Measurements from ENCODE around the gene STX3. TPM values are rescaled to one million over a fixed set of nuclear protein-coding genes. Genes with fewer than 3 reads are reported as not detected.

The STX3 gene
- total and polyA plus RNA-seq, 4 donors: 3.3 to 8.5 (median 5.8) TPM

DNA sequence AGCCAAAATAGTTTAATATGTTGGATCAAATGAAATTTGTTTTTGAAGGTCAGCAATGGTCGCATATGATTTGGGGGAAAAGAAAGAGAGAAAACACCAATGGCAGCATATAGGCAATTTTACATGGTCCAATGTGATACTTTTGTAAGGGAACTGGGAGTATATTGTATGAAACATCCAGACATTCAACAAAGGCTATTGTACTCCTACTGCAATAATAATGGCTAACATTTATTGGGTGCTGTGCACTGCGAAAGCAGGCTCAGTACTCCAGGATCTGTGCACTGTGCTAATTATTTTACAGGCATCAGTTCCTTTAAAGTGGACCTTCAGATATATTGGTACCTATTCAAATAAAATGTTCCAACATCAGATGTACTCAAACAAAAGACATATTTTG, 35.6 kb upstream of the STX3 start:
- WGBS: 73% methylated on average over 2 of the region's 2 CpGs
- no peaks in the 10 kb centered on the region for H3K36me3 ChIP-seq (ENCODE audit: control insufficient read depth in 4 of 4, insufficient read depth in 3 of 4, low read depth in 1 of 4, low read length in 3 of 4)
- no peaks in the 10 kb centered on the region for H3K4me1 ChIP-seq (ENCODE audit: control insufficient read depth in 4 of 4, insufficient read depth in 4 of 4, low read length in 3 of 4)
- no peak overlapping the region for H3K4me3 ChIP-seq (ENCODE audit: low read depth in 1 of 3, low read length in 3 of 3)
- DNase-seq (ENCODE audit: low spot score): no peak
- H3K9me3 ChIP-seq (ENCODE audit: control insufficient read depth in 4 of 4, low read length in 3 of 4): no peaks in the 10 kb centered on the region
- H3K27me3 ChIP-seq (ENCODE audit: control insufficient read depth in 4 of 4, insufficient read depth in 4 of 4, low read length in 3 of 4): peaks cover 0 to 3% (median 0%) of the 10 kb centered on the region in 4 donors
- TF ChIP-seq GABPA (IDR thresholded peaks at IDR 0.05 in 1 of 2, conservative IDR thresholded peaks at IDR 0.05 in 1 of 2): no peak
- TF ChIP-seq, protein P1, sequence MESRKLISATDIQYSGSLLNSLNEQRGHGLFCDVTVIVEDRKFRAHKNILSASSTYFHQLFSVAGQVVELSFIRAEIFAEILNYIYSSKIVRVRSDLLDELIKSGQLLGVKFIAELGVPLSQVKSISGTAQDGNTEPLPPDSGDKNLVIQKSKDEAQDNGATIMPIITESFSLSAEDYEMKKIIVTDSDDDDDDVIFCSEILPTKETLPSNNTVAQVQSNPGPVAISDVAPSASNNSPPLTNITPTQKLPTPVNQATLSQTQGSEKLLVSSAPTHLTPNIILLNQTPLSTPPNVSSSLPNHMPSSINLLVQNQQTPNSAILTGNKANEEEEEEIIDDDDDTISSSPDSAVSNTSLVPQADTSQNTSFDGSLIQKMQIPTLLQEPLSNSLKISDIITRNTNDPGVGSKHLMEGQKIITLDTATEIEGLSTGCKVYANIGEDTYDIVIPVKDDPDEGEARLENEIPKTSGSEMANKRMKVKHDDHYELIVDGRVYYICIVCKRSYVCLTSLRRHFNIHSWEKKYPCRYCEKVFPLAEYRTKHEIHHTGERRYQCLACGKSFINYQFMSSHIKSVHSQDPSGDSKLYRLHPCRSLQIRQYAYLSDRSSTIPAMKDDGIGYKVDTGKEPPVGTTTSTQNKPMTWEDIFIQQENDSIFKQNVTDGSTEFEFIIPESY (IDR thresholded peaks at IDR 0.05): no peak
- no peak for TF ChIP-seq FOXA1 (IDR thresholded peaks at IDR 0.05)
- TF ChIP-seq HNF4A (conservative IDR thresholded peaks at IDR 0.05): no peak
- no peak for TF ChIP-seq HNF4G (IDR thresholded peaks at IDR 0.05)
- TF ChIP-seq TAF1 (conservative IDR thresholded peaks at IDR 0.05): no peak
- TF ChIP-seq, protein P2, sequence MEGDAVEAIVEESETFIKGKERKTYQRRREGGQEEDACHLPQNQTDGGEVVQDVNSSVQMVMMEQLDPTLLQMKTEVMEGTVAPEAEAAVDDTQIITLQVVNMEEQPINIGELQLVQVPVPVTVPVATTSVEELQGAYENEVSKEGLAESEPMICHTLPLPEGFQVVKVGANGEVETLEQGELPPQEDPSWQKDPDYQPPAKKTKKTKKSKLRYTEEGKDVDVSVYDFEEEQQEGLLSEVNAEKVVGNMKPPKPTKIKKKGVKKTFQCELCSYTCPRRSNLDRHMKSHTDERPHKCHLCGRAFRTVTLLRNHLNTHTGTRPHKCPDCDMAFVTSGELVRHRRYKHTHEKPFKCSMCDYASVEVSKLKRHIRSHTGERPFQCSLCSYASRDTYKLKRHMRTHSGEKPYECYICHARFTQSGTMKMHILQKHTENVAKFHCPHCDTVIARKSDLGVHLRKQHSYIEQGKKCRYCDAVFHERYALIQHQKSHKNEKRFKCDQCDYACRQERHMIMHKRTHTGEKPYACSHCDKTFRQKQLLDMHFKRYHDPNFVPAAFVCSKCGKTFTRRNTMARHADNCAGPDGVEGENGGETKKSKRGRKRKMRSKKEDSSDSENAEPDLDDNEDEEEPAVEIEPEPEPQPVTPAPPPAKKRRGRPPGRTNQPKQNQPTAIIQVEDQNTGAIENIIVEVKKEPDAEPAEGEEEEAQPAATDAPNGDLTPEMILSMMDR (IDR thresholded peaks at IDR 0.05; ENCODE audit: low read depth, low read length, missing input control): no peak
- H3K27ac ChIP-seq (ENCODE audit: low read depth in 1 of 2, low read length in 2 of 2): no peak overlapping the region
- H3K9ac ChIP-seq (ENCODE audit: low read depth in 1 of 2, low read length in 2 of 2): no peak overlapping the region

DNA sequence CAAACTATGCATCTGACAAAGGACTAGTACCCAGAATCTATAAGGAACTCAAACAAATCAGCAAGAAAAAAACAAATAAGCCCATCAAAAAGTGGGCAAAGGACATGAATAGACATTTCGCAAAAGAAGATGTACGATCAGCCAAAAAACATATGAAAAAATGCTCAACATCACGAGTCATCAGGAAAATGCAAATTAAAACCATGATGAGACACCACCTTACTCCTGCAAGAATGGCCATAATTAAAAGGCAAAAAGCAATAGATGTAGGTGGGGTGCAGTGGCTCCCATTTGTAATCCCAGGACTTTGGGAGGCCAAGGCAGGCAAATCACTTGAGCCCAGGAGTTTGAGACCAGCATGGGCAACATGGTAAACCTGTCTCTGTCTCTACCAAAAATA, 31.1 kb upstream of the STX3 start:
- H3K4me1 ChIP-seq (ENCODE audit: control insufficient read depth in 4 of 4, insufficient read depth in 4 of 4, low read length in 3 of 4): no peaks in the 10 kb centered on the region
- H3K36me3 ChIP-seq (ENCODE audit: control insufficient read depth in 4 of 4, insufficient read depth in 3 of 4, low read depth in 1 of 4, low read length in 3 of 4): no peaks in the 10 kb centered on the region
- TF ChIP-seq, protein P2 (IDR thresholded peaks at IDR 0.05; ENCODE audit: low read depth, low read length, missing input control): no peak
- no peak for TF ChIP-seq ATF3 (IDR thresholded peaks at IDR 0.05)
- H3K9ac ChIP-seq (ENCODE audit: low read depth in 1 of 2, low read length in 2 of 2): no peak overlapping the region
- WGBS: 82% methylated on average over 3 of the region's 3 CpGs
- DNase-seq (ENCODE audit: low spot score): no peak
- H3K9me3 ChIP-seq (ENCODE audit: control insufficient read depth in 4 of 4, low read length in 3 of 4): no peaks in the 10 kb centered on the region
- H3K27me3 ChIP-seq (ENCODE audit: control insufficient read depth in 4 of 4, insufficient read depth in 4 of 4, low read length in 3 of 4): peaks cover 0 to 4% (median 0%) of the 10 kb centered on the region in 4 donors
- no peak overlapping the region for H3K27ac ChIP-seq (ENCODE audit: low read depth in 1 of 2, low read length in 2 of 2)
- H3K4me3 ChIP-seq (ENCODE audit: low read depth in 1 of 3, low read length in 3 of 3): no peak overlapping the region

- TF ChIP-seq ATF3 (IDR thresholded peaks at IDR 0.05): no peak
- TF ChIP-seq SP1 (IDR thresholded peaks at IDR 0.05): no peak
- no peak for TF ChIP-seq FOXA2 (IDR thresholded peaks at IDR 0.05)
- TF ChIP-seq HNF4G (IDR thresholded peaks at IDR 0.05): no peak
- TF ChIP-seq, protein P3, sequence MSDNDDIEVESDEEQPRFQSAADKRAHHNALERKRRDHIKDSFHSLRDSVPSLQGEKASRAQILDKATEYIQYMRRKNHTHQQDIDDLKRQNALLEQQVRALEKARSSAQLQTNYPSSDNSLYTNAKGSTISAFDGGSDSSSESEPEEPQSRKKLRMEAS (IDR thresholded peaks at IDR 0.05): no peak
- TF ChIP-seq, protein P1 (IDR thresholded peaks at IDR 0.05): no peak
- TF ChIP-seq TAF1 (conservative IDR thresholded peaks at IDR 0.05): no peak
- no peak for TF ChIP-seq HNF4A (conservative IDR thresholded peaks at IDR 0.05)
- Histone ChIP-seq H3K9ac (ENCODE audit: low read depth in 1 of 2, low read length in 2 of 2) (no peak overlapping the region), H3K4me3 (ENCODE audit: low read depth in 1 of 3, low read length in 3 of 3) (no peak overlapping the region), H3K36me3 (ENCODE audit: control insufficient read depth in 4 of 4, insufficient read depth in 3 of 4, low read depth in 1 of 4, low read length in 3 of 4) (no peaks in the 10 kb centered on the region), H3K27me3 (ENCODE audit: control insufficient read depth in 4 of 4, insufficient read depth in 4 of 4, low read length in 3 of 4) (peaks cover 0 to 4% (median 0%) of the 10 kb centered on the region in 4 donors), H3K27ac (ENCODE audit: low read depth in 1 of 2, low read length in 2 of 2) (no peak overlapping the region), H3K9me3 (ENCODE audit: control insufficient read depth in 4 of 4, low read length in 3 of 4) (no peaks in the 10 kb centered on the region), H3K4me1 (ENCODE audit: control insufficient read depth in 4 of 4, insufficient read depth in 4 of 4, low read length in 3 of 4) (no peaks in the 10 kb centered on the region)
- WGBS: 96% methylated on average over 1 of the region's 1 CpG
- no peak for DNase-seq (ENCODE audit: low spot score)
Measured at GRCh38 chr11:59727426-59727825, 27.8 kb upstream of the STX3 start.
